Choroid plexus epithelial cell (primary cell): ENCODE data around the gene DUOX1.

ENCODE experiments used
- DNase-seq: peaks from one replicate; pipeline ENCODE4 v3.0.0-alpha.2; 2010; ENCODE audit warnings: low read depth
- H3K4me3 ChIP-seq: 2 replicates; pipeline ENCODE4 v1.5.1; 2011; ENCODE audit warnings: low read depth, mild to moderate bottlenecking, control low read depth, low read length, moderate library complexity
- CTCF ChIP-seq: conservative IDR thresholded peaks from 2 replicates; pipeline ENCODE4 v1.5.1; 2011; ENCODE audit warnings: low read depth, mild to moderate bottlenecking, control low read depth, inconsistent platforms, low read length, moderate library complexity

The DUOX1 gene

GRCh38 chr15:45123397-45123796 is 6.4 kb upstream of the DUOX1 start:
- no peak for TF ChIP-seq CTCF
- H3K4me3 ChIP-seq = no peak overlapping the region
- no peak for DNase-seq

DNA sequence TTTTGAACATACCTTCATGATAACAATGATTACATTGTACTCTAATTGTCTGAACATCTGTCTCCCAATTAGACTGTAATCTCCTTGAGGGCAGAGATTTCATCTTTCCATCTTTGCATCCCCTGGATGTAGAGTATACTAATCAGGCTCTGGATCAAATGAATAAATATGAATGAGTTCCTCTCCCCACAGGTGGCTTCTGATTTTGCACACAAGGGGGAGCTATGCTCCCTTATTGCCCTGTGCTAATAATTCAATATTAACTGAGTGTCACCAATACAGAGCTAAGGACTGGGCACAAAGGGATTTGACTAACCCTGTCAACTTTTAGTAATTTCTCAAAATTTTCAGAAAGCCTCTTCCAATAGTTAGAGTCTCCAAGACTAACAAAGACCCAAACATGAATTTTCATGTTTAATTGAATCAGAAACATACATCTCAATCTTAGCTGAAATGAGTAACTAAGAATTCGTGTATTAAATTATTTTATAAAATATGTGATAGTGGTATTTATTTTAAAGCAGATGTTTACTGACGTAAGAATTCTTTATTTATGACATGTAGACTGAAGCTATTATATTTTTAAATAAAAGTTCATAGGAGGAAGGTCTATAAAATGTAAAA is 3.1 kb upstream of the DUOX1 start:
- TF ChIP-seq CTCF = peak; percentile 77
- peak; percentile 54 for DNase-seq
- no peak overlapping the region for H3K4me3 ChIP-seq

GRCh38 chr15:45128971-45129639 is 689 bp upstream of the DUOX1 start:
- no peak for TF ChIP-seq CTCF
- no peak overlapping the region for H3K4me3 ChIP-seq
- DNase-seq = no peak

- DNase-seq = no peak
- no peak overlapping the region for H3K4me3 ChIP-seq
- TF ChIP-seq CTCF = no peak
Measured at GRCh38 chr15:45130291-45131000, 652 bp downstream of the DUOX1 start.

GRCh38 chr15:45131510-45131909 is 1.7 kb downstream of the DUOX1 start:
- no peak for DNase-seq
- TF ChIP-seq CTCF = no peak
- H3K4me3 ChIP-seq = no peak overlapping the region

DNA sequence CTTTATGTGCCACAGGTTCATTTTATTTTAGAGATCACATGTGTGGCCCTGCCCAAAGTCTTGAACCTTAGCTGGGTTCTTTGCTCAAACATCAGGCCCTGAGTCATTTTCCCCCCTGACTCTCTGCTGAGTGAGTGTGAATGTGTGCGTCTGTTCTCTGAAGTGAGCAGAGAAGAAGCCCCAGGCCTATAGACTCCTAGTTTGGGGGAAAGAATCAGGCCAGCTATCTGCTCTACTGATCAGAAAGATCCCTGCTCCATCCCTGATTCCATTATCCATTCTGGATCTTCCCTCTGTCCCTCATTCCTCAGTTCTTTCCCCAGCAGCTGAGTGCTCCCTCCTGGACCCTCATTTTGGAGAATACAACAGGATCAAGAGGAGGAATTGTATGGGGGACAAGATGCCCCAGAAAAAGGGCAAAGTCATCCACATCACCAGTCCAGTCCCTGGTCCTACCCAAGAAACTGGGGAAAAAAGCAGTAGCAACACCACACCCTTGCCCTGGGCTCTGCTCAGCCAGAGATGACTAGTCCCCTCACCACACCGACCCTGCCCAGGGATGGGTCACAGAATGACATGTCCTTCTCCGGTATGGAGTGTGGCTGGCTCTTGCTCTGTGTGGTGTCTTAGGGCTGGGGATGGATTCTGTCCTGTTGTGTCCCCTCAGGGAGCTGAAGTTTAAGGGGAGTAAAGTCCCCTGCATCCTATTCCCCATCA is 3.2 kb downstream of the DUOX1 start:
- no peak for TF ChIP-seq CTCF
- no peak overlapping the region for H3K4me3 ChIP-seq
- DNase-seq = no peak
